ENCODE results near the gene GTF3C5.

Gene GTF3C5

GRCh38 chr9:133107245-133107722 lies 76.5 kb downstream of the GTF3C5 start:
- no peak for DNase-seq (ENCODE audit: low read depth, low spot score)
